NCI-H524 (cell line): Measurements from ENCODE around the gene MID1.
A peak's percentile ranks its signal among the peaks of the same experiment; 100 is the strongest.

Experiments used
- DNase-seq, 2 experiments: peaks; one replicate each; lab custom pipeline; 2025; lab: John Stamatoyannopoulos, UW

The MID1 gene

GRCh38 chrX:10620121-10620699 lies at the start of gene MID1:
Gene MID1, minus strand, starts transcription at chrX:10620585. Its CDS starts 53,038 bp downstream, at chrX:10567547.
- peak; percentile 77 to 79 for DNase-seq

- peak; percentile 2 to 26 for DNase-seq
Observed at GRCh38 chrX:10667143-10667542, 46.8 kb upstream of the MID1 start.

GRCh38 chrX:10666102-10666501 lies 45.7 kb upstream of the MID1 start:
- no peak for DNase-seq

- no peak for DNase-seq
Observed at GRCh38 chrX:10665681-10666080, 45.3 kb upstream of the MID1 start.

- no peak for DNase-seq
Observed at GRCh38 chrX:10660171-10660570, 39.8 kb upstream of the MID1 start.

GRCh38 chrX:10656214-10656613 lies 35.8 kb upstream of the MID1 start:
- DNase-seq = peak; percentile 93 to 96

- no peak for DNase-seq
Observed at GRCh38 chrX:10654960-10655359, 34.6 kb upstream of the MID1 start.

- DNase-seq = no peak
Observed at GRCh38 chrX:10653302-10653701, 32.9 kb upstream of the MID1 start.

- no peak for DNase-seq
Observed at GRCh38 chrX:10649265-10649664, 28.9 kb upstream of the MID1 start.

GRCh38 chrX:10648614-10649013 lies 28.2 kb upstream of the MID1 start:
- peak in 1 of 2 experiments; percentile 36 for DNase-seq

GRCh38 chrX:10636851-10637250 lies 16.5 kb upstream of the MID1 start:
- DNase-seq = no peak

- peak; percentile 39 to 66 for DNase-seq
Observed at GRCh38 chrX:10636337-10636736, 16.0 kb upstream of the MID1 start.

- DNase-seq = no peak
Observed at GRCh38 chrX:10634392-10635161, 14.2 kb upstream of the MID1 start.

GRCh38 chrX:10633722-10634121 lies 13.3 kb upstream of the MID1 start:
- DNase-seq = peak; percentile 19 to 52

- no peak for DNase-seq
Observed at GRCh38 chrX:10631416-10632145, 11.2 kb upstream of the MID1 start.

- DNase-seq = no peak
Observed at GRCh38 chrX:10630320-10630719, 9.9 kb upstream of the MID1 start.

GRCh38 chrX:10629905-10630304 lies 9.5 kb upstream of the MID1 start:
- DNase-seq = no peak

GRCh38 chrX:10628906-10629305 lies 8.5 kb upstream of the MID1 start:
- DNase-seq = no peak

- peak; percentile 72 to 88 for DNase-seq
Observed at GRCh38 chrX:10622197-10622596, 1.8 kb upstream of the MID1 start.

- DNase-seq = no peak
Observed at GRCh38 chrX:10619425-10620046, 849 bp downstream of the MID1 start.

GRCh38 chrX:10618961-10619360 lies 1.4 kb downstream of the MID1 start:
- DNase-seq = peak; percentile 12 to 40

GRCh38 chrX:10617999-10618351 lies 2.4 kb downstream of the MID1 start:
- DNase-seq = peak in 1 of 2 experiments; percentile 59
